ENCODE measurements around the gene SLAIN1. TPM values are rescaled to one million over a fixed set of nuclear protein-coding genes. Genes with fewer than 3 reads are reported as not detected.

The SLAIN1 gene
- total RNA-seq, 1 donor from 2014 or later = 16.4 TPM

DNA sequence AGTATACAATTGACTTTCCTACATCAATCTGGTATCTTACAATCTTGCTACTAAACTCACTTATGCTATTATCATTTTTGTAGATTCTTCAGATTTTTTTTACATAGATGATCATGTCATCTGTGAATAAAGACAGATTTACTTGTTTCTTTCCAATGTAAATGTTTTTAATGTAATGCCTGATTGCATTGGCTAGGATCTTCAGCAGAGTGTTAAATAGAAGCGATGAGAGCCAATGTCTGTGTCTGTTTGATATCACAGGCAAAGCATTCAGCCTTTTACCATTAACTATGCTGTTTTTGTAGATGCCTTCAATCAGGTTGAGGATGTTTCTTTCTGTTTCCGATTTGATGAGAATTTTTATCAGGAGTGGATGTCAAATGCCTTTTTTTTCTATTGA is 19.2 kb downstream of the SLAIN1 start:
- H3K27me3 ChIP-seq (ENCODE audit: low read depth) = no peaks in the 10 kb centered on the region
- H3K4me3 ChIP-seq = no peak overlapping the region
- ATAC-seq (no peak), DNase-seq (no peak)
- peaks cover 8% of the 10 kb centered on the region for H3K9me3 ChIP-seq
- TF ChIP-seq, protein P1, sequence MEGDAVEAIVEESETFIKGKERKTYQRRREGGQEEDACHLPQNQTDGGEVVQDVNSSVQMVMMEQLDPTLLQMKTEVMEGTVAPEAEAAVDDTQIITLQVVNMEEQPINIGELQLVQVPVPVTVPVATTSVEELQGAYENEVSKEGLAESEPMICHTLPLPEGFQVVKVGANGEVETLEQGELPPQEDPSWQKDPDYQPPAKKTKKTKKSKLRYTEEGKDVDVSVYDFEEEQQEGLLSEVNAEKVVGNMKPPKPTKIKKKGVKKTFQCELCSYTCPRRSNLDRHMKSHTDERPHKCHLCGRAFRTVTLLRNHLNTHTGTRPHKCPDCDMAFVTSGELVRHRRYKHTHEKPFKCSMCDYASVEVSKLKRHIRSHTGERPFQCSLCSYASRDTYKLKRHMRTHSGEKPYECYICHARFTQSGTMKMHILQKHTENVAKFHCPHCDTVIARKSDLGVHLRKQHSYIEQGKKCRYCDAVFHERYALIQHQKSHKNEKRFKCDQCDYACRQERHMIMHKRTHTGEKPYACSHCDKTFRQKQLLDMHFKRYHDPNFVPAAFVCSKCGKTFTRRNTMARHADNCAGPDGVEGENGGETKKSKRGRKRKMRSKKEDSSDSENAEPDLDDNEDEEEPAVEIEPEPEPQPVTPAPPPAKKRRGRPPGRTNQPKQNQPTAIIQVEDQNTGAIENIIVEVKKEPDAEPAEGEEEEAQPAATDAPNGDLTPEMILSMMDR (IDR thresholded peaks at IDR 0.05) = no peak
- H3K4me1 ChIP-seq = no peaks in the 10 kb centered on the region
- no peaks in the 10 kb centered on the region for H3K36me3 ChIP-seq
- no peak overlapping the region for H3K27ac ChIP-seq
- intact Hi-C loops (cut with DNase I) = no loop called here

DNA sequence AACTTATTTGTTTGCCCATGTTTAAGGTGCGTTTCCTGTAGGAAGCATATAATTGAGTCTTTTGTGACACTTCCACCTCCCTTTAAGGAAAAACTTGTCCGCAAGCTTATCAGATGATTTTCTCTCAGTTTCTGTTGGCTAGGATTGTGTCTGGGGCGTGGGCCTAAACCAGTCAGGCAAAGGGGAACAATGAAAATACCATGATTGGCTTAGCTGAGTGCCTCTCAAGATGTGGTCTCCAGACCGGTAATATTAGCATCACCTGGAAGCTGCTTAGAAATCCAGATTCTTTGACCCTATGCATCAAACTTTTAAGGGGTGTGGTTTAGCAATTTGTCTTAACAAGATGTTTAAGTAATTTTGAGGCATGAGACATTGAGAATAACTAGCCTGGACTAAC is 20.0 kb downstream of the SLAIN1 start:
- Histone ChIP-seq H3K27ac (no peak overlapping the region), H3K4me3 (no peak overlapping the region), H3K9me3 (peaks cover 3% of the 10 kb centered on the region), H3K27me3 (ENCODE audit: low read depth) (no peaks in the 10 kb centered on the region), H3K36me3 (no peaks in the 10 kb centered on the region), H3K4me1 (no peaks in the 10 kb centered on the region)
- intact Hi-C loops (cut with DNase I) = no loop called here
- TF ChIP-seq, protein P1 (IDR thresholded peaks at IDR 0.05) = no peak
- no peak for ATAC-seq
- DNase-seq = no peak

DNA sequence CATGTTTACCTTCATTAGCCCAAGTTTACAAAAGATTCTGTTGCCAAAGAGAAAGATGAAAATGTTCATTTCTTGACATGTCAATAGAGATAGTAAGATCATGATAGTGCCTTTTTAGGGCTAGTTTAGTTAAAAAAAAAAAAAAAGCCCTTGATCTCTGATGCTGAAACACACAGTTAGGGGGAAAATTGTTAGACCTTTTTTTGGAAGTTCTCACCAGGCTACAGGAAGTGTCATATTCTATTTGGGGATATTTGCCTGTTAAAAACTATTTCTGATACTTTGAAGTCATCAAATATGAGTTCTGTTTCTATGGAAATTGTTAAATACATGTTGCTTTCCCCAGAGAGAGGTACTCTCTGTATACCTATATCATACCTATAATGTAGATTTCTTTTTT is 21.6 kb downstream of the SLAIN1 start:
- Histone ChIP-seq H3K36me3 (no peaks in the 10 kb centered on the region), H3K27me3 (ENCODE audit: low read depth) (no peaks in the 10 kb centered on the region), H3K9me3 (no peaks in the 10 kb centered on the region), H3K4me3 (no peak overlapping the region), H3K4me1 (no peaks in the 10 kb centered on the region), H3K27ac (no peak overlapping the region)
- intact Hi-C loops (cut with DNase I) = no loop called here
- DNase-seq (no peak), ATAC-seq (no peak)
- TF ChIP-seq, protein P1 (IDR thresholded peaks at IDR 0.05) = no peak

DNA sequence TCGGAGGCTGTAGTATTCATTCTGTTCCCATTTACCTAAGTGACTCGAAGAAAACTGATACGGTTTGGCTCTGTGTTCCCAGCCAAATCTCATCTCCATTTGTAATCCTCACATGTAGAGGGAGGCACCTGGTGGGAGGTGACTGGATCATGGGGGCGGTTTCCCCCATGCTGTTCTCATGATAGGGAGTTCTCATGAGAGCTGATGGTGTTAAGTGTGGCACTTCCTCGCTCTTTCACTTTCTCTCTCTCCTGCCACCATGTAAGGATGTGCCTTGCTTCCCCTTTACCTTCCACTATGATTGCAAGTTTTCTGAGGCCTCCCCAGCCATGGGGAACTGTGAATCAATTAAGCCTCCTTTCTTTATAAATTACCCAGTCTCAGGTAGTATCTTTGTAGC is 23.5 kb downstream of the SLAIN1 start:
- Histone ChIP-seq H3K27me3 (ENCODE audit: low read depth) (no peaks in the 10 kb centered on the region), H3K4me1 (no peaks in the 10 kb centered on the region), H3K36me3 (no peaks in the 10 kb centered on the region), H3K4me3 (no peak overlapping the region), H3K9me3 (no peaks in the 10 kb centered on the region), H3K27ac (no peak overlapping the region)
- DNase-seq = no peak
- no peak for ATAC-seq
- intact Hi-C loops (cut with DNase I) = no loop called here
- TF ChIP-seq, protein P1 (IDR thresholded peaks at IDR 0.05) = no peak

DNA sequence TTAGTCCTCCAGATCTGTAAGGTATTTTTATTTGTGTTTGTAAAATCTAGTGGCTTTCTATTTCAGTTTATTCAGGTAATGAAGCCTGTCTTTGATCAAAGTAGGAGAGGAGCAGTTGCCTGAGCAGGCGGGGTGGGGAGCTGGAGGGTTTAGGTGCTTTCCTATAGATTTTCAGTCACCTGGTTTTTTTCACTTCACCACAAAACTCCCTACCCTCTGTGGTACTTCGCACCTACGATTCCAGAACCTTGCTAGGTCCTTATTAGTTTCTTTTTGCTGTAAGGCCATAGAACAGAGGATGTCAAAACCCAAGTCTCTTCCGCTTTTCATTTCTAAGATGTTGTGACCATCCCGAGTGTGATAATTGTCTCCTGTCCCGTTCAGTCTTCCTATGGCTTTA is 26.6 kb downstream of the SLAIN1 start:
- Histone ChIP-seq H3K27ac (no peak overlapping the region), H3K27me3 (ENCODE audit: low read depth) (no peaks in the 10 kb centered on the region), H3K4me1 (peaks cover 5% of the 10 kb centered on the region), H3K4me3 (no peak overlapping the region), H3K36me3 (no peaks in the 10 kb centered on the region), H3K9me3 (no peaks in the 10 kb centered on the region)
- TF ChIP-seq, protein P1 (IDR thresholded peaks at IDR 0.05) = no peak
- intact Hi-C loops (cut with DNase I) = no loop called here
- no peak for ATAC-seq
- no peak for DNase-seq

DNA sequence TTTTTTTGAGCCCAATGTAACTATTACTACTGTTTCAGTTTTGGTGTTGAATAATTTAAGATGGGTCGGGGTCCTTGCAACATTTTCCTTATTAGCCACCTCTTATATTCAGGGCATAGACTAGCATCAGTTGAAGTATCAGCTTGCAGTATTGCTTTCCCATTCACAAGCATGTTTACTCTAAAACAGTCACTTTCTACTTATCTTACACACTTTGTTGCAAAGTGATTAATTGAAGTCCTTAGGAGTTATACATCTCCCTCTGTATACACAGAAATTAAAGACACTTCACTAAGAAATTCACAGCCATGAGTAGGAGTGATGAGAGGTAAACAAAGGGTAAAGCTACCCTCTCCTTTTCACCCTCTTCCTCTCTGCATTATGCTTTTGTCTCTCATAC is 27.6 kb downstream of the SLAIN1 start:
- Histone ChIP-seq H3K9me3 (no peaks in the 10 kb centered on the region), H3K36me3 (no peaks in the 10 kb centered on the region), H3K4me3 (no peak overlapping the region), H3K4me1 (peaks cover 5% of the 10 kb centered on the region), H3K27me3 (ENCODE audit: low read depth) (no peaks in the 10 kb centered on the region), H3K27ac (no peak overlapping the region)
- no peak for DNase-seq
- TF ChIP-seq, protein P1 (IDR thresholded peaks at IDR 0.05) = no peak
- intact Hi-C loops (cut with DNase I) = no loop called here
- ATAC-seq = no peak
